ENCODE measurements around the gene UCN. TPM values are rescaled to one million over a fixed set of nuclear protein-coding genes. Genes with fewer than 3 reads are reported as not detected.

UCN gene
- total RNA-seq, 2 donors from 2014 or later = 0.59 to 0.75 TPM

DNA sequence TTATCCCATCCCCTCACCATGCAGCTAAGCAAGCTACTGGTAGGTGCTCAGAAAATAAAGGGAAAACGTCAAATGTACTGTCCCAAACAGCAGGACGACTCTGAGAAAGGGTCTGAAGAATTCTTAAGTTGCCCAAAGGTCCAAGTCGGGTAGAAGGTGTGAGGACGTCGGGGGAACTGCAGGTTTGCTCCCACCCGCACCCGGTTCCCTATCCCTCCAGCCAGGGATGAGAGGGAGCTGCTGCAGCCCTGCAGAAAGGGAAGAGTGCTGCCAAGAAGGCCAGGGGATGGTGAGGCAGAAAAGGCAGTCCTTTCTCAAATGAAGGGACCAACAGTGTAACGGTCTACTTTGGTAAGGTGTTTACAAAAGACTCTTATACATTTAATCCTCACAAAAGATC is 6.9 kb upstream of the UCN start:
- Histone ChIP-seq H3K36me3 (ENCODE audit: control insufficient read depth, insufficient read depth, low read length) (no peaks in the 10 kb centered on the region), H3K27ac (ENCODE audit: low read depth, low read length) (no peak overlapping the region), H3K4me1 (ENCODE audit: control insufficient read depth, insufficient read depth, low read length) (no peaks in the 10 kb centered on the region), H3K9ac (ENCODE audit: extremely low read depth, low read length, poor library complexity, severe bottlenecking) (no peak overlapping the region), H3K27me3 (ENCODE audit: control insufficient read depth, insufficient read depth, low read length, poor library complexity, severe bottlenecking) (no peaks in the 10 kb centered on the region), H3K9me3 (ENCODE audit: control insufficient read depth, low read length) (no peaks in the 10 kb centered on the region), H3K4me3 (ENCODE audit: low read length) (no peak overlapping the region)
- TF ChIP-seq, protein P1, sequence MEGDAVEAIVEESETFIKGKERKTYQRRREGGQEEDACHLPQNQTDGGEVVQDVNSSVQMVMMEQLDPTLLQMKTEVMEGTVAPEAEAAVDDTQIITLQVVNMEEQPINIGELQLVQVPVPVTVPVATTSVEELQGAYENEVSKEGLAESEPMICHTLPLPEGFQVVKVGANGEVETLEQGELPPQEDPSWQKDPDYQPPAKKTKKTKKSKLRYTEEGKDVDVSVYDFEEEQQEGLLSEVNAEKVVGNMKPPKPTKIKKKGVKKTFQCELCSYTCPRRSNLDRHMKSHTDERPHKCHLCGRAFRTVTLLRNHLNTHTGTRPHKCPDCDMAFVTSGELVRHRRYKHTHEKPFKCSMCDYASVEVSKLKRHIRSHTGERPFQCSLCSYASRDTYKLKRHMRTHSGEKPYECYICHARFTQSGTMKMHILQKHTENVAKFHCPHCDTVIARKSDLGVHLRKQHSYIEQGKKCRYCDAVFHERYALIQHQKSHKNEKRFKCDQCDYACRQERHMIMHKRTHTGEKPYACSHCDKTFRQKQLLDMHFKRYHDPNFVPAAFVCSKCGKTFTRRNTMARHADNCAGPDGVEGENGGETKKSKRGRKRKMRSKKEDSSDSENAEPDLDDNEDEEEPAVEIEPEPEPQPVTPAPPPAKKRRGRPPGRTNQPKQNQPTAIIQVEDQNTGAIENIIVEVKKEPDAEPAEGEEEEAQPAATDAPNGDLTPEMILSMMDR (conservative IDR thresholded peaks at IDR 0.05) = no peak
- DNase-seq = no peak
- H3K9me3 Mint-ChIP-seq = no peaks in the 10 kb centered on the region
- peaks cover 2% of the 10 kb centered on the region for H3K27me3 Mint-ChIP-seq (ENCODE audit: insufficient read depth)
- H3K27ac Mint-ChIP-seq = no peak overlapping the region
- H3K36me3 Mint-ChIP-seq (ENCODE audit: low read depth) = no peaks in the 10 kb centered on the region
- H3K4me1 Mint-ChIP-seq = no peaks in the 10 kb centered on the region
- H3K4me3 Mint-ChIP-seq = no peak overlapping the region
- WGBS, 2 experiments (ENCODE audit: insufficient coverage in 1 of 2, insufficient read length in 1 of 2) = 77 to 89% methylated on average over 7 to 8 of the region's 8 CpGs

DNA sequence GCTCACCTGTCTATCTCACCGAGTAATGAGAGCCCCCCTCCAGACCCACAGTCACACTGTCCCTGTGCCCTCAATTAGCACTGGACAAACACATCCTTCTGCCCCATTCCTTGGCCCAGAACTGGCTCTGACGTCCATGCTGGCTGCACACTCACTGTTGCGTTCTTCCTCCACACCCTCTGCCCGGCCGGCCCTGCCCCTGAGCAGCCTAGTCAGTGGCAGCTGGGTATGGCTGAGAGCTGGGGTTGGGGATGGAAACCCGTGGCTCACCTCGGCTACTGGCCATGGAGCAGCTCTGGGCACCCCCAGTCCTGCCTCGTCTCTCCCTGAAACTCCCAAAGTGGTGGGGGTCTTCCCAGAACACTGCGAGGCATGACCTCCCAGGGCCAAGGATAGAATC is 6.5 kb upstream of the UCN start:
- H3K27me3 ChIP-seq (ENCODE audit: control insufficient read depth, insufficient read depth, low read length, poor library complexity, severe bottlenecking) = peaks cover 1% of the 10 kb centered on the region
- no peaks in the 10 kb centered on the region for H3K4me1 ChIP-seq (ENCODE audit: control insufficient read depth, insufficient read depth, low read length)
- no peak overlapping the region for H3K4me3 ChIP-seq (ENCODE audit: low read length)
- H3K27me3 Mint-ChIP-seq (ENCODE audit: insufficient read depth) = peaks cover 2% of the 10 kb centered on the region
- DNase-seq = no peak
- no peaks in the 10 kb centered on the region for H3K4me1 Mint-ChIP-seq
- no peak overlapping the region for H3K4me3 Mint-ChIP-seq
- no peak overlapping the region for H3K27ac ChIP-seq (ENCODE audit: low read depth, low read length)
- peaks cover 2% of the 10 kb centered on the region for H3K36me3 Mint-ChIP-seq (ENCODE audit: low read depth)
- no peaks in the 10 kb centered on the region for H3K36me3 ChIP-seq (ENCODE audit: control insufficient read depth, insufficient read depth, low read length)
- TF ChIP-seq, protein P1 (conservative IDR thresholded peaks at IDR 0.05) = no peak
- H3K9me3 ChIP-seq (ENCODE audit: control insufficient read depth, low read length) = no peaks in the 10 kb centered on the region
- H3K9me3 Mint-ChIP-seq = no peaks in the 10 kb centered on the region
- no peak overlapping the region for H3K27ac Mint-ChIP-seq
- 88 to 93% methylated on average over 3 to 9 of the region's 9 CpGs for WGBS, 2 experiments (ENCODE audit: insufficient coverage in 1 of 2, insufficient read length in 1 of 2)
- no peak overlapping the region for H3K9ac ChIP-seq (ENCODE audit: extremely low read depth, low read length, poor library complexity, severe bottlenecking)

DNA sequence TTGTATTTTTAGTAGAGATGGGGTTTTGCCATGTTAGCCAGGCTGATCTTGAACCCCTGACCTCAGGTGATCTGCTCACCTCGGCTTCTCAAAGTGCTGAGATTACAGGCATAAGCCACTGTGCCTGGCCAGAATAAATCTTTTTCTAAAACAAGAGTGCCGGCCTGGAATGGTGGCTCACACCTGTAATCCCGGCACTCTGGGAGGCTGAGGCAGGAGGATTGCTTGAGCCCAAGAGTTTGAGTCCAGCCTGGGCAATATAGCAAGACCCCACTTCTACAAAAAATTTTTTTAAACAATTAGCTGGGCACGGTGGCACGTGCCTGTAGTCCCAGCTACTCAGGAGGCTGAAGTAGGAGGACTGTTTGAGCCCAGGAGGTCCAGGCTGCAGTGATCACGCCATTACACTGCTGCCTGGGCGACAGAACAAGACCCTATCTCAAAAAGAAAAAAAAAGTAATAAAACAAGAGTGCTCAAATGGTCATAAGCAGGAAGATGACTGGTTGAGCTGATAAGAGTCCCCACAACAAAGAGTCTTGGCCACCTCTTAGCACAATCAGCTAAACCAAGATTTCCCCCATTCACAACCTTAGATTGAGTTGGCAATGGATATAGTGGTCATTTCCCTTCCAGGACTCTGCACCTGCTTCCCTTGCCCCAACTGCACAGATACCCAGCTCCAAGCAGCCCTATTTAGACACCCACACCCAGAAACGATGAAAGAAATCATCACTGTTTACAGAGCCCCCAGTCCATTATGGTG is 5.8 kb upstream of the UCN start:
- H3K27ac ChIP-seq (ENCODE audit: low read depth, low read length) = no peak overlapping the region
- Mint-ChIP-seq H3K4me1 (no peaks in the 10 kb centered on the region), H3K4me3 (no peak overlapping the region), H3K27ac (no peak overlapping the region), H3K36me3 (ENCODE audit: low read depth) (peaks cover 7% of the 10 kb centered on the region), H3K9me3 (no peaks in the 10 kb centered on the region), H3K27me3 (ENCODE audit: insufficient read depth) (peaks cover 6% of the 10 kb centered on the region)
- peaks cover 7% of the 10 kb centered on the region for H3K27me3 ChIP-seq (ENCODE audit: control insufficient read depth, insufficient read depth, low read length, poor library complexity, severe bottlenecking)
- 88 to 90% methylated on average over 6 to 8 of the region's 8 CpGs for WGBS, 2 experiments (ENCODE audit: insufficient coverage in 1 of 2, insufficient read length in 1 of 2)
- H3K36me3 ChIP-seq (ENCODE audit: control insufficient read depth, insufficient read depth, low read length) = no peaks in the 10 kb centered on the region
- H3K4me3 ChIP-seq (ENCODE audit: low read length) = no peak overlapping the region
- DNase-seq = no peak
- TF ChIP-seq, protein P1 (conservative IDR thresholded peaks at IDR 0.05) = no peak
- H3K9me3 ChIP-seq (ENCODE audit: control insufficient read depth, low read length) = no peaks in the 10 kb centered on the region
- H3K9ac ChIP-seq (ENCODE audit: extremely low read depth, low read length, poor library complexity, severe bottlenecking) = no peak overlapping the region
- no peaks in the 10 kb centered on the region for H3K4me1 ChIP-seq (ENCODE audit: control insufficient read depth, insufficient read depth, low read length)
